ENCODE results near the gene PAX2. TPM values are rescaled to one million over a fixed set of nuclear protein-coding genes. Genes with fewer than 3 reads are reported as not detected.

PAX2 gene
- total RNA-seq, 1 experiment from 2014 or later = not detected

DNA sequence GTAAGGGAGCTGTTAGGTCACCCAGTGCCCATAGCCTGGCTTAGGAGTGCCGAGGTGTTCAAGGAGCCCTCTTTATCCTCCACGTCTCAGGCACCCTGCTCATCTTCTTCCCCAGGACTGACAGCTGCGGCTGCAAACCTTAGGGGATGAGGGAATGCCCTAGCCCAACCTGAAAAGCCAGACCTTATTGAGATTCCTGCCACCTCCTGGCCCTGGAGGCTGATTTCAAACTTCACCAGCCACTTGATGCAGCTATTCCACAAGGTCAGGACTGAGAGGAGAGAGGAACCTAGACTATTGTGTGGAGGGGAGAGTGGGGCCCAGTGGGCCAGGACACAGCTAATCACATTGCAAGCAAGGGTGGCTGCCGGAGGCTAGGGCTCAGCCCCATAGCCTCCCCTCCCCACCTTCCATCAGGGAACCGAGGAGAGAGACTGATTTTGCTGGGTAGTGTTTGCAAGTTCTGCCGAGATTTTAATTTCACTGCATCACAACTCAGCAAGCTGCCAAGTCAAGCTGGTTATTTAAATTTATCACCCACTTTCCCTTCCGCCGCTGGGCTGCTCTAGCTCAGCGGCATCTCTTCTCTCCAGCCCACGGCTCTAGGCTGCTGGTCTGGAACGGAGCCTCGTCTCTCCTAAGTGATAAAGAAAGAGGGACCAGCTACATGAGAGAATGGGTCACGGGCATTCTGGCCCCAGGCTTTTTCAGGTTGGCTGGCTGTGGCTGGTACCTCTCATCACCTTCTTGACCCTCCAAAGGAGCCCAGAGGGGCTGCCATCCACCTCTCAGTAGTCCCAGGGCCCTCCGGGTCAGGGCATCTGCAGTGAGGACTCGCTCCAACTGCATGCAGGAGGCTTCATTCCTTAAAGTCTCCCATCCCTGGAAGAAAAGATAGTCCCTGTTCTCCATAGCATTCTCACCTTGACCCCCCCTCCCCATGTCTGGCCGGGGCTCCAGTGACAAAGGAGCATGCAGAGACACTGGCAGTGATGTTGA, 66.7 kb downstream of the PAX2 start:
- Mint-ChIP-seq H3K36me3 (ENCODE audit: insufficient read depth in 1 of 3, low read depth in 3 of 3) (no peaks in the 10 kb centered on the region), H3K27ac (peak overlapping the region in 1 of 3 experiments; percentile 49; a peak in 1 of 7 replicates), H3K27me3 (ENCODE audit: low read depth) (peaks cover 87% of the 10 kb centered on the region), H3K4me1 (peaks cover 10 to 17% of the 10 kb centered on the region in 2 experiments), H3K9me3 (no peaks in the 10 kb centered on the region; a peak in 1 of 5 replicates), H3K4me3 (no peak overlapping the region)
- no peak overlapping the region for H3T11ph ChIP-seq (ENCODE audit: low read length)
- H3K4me2 ChIP-seq (ENCODE audit: insufficient read depth, insufficient read length, low read length) = no peak overlapping the region
- no peak overlapping the region for H2BK5ac ChIP-seq (ENCODE audit: insufficient read length, low read length)
- TF ChIP-seq, protein P1, sequence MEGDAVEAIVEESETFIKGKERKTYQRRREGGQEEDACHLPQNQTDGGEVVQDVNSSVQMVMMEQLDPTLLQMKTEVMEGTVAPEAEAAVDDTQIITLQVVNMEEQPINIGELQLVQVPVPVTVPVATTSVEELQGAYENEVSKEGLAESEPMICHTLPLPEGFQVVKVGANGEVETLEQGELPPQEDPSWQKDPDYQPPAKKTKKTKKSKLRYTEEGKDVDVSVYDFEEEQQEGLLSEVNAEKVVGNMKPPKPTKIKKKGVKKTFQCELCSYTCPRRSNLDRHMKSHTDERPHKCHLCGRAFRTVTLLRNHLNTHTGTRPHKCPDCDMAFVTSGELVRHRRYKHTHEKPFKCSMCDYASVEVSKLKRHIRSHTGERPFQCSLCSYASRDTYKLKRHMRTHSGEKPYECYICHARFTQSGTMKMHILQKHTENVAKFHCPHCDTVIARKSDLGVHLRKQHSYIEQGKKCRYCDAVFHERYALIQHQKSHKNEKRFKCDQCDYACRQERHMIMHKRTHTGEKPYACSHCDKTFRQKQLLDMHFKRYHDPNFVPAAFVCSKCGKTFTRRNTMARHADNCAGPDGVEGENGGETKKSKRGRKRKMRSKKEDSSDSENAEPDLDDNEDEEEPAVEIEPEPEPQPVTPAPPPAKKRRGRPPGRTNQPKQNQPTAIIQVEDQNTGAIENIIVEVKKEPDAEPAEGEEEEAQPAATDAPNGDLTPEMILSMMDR (conservative IDR thresholded peaks at IDR 0.05) = no peak
- H3K4me1 ChIP-seq (ENCODE audit: insufficient read depth, low read length) = 0 out of 2 replicates have a peak, but pooled peaks cover 2% of the 10 kb centered on the region
- H2BK12ac ChIP-seq (ENCODE audit: insufficient read length, low read depth, low read length) = no peak overlapping the region
- H4K20me1 ChIP-seq (ENCODE audit: control insufficient read depth, insufficient read depth, insufficient read length) = no peaks in the 10 kb centered on the region
- no peak overlapping the region for H2BK20ac ChIP-seq (ENCODE audit: low read depth, low read length, poor library complexity, severe bottlenecking)
- no CpG with 5 or more reads among the region's 16 CpGs for WGBS (ENCODE audit: extremely low coverage, insufficient read length, low lambda C conversion rate)
- H4K5ac ChIP-seq (ENCODE audit: insufficient read length, low read depth, low read length) = no peak overlapping the region
- no peak overlapping the region for H3K9ac ChIP-seq (ENCODE audit: extremely low read depth, insufficient read length, low read length)
- H3K18ac ChIP-seq (ENCODE audit: insufficient read length, low read depth, low read length) = no peak overlapping the region
- H3K27ac ChIP-seq (ENCODE audit: insufficient read length, low read depth, low read length) = no peak overlapping the region
- no peak for DNase-seq
- H3K79me2 ChIP-seq (ENCODE audit: insufficient read depth, low read length) = no peaks in the 10 kb centered on the region
- no peak overlapping the region for H2AK5ac ChIP-seq (ENCODE audit: insufficient read length, low read length)
- H4K91ac ChIP-seq (ENCODE audit: insufficient read length, low read depth, low read length) = no peak overlapping the region
- no peak overlapping the region for H4K8ac ChIP-seq (replicated peaks; ENCODE audit: insufficient read length, low read depth, low read length)
- no peak overlapping the region for H3K56ac ChIP-seq (ENCODE audit: insufficient read length, low read depth, low read length)
- H3K23me2 ChIP-seq (ENCODE audit: insufficient read length, low read depth, low read length, poor library complexity, severe bottlenecking) = no peaks in the 10 kb centered on the region
- no peaks in the 10 kb centered on the region for H3K79me1 ChIP-seq (ENCODE audit: insufficient read depth, low read depth, low read length, poor library complexity, severe bottlenecking)
- no peaks in the 10 kb centered on the region for H3K9me3 ChIP-seq (ENCODE audit: control insufficient read depth, low read depth, low read length)
- no peak overlapping the region for H2BK120ac ChIP-seq (ENCODE audit: low read depth, low read length, poor library complexity, severe bottlenecking)
- no peaks in the 10 kb centered on the region for H3K27me3 ChIP-seq (ENCODE audit: insufficient read depth, low read length)
- no peak overlapping the region for H2BK15ac ChIP-seq (ENCODE audit: low read depth, low read length)
- H3K23ac ChIP-seq (ENCODE audit: insufficient read length, low read depth, low read length) = no peak overlapping the region
- no peak overlapping the region for H2AFZ ChIP-seq (ENCODE audit: low read length)
- no peak overlapping the region for H3K14ac ChIP-seq (ENCODE audit: insufficient read depth, low read length)
- H3K4ac ChIP-seq (ENCODE audit: low read depth, low read length) = no peak overlapping the region
